GM21825 (cell line): Measurements from ENCODE around the gene PSMA6.
"Not testable (repeated sequence)": the region's sequence is repeated elsewhere in the genome, so short reads cannot be mapped to it uniquely, and the experiment has no call there.

Source experiments
- ATAC-seq: cut with Tn5 transposase; IDR thresholded peaks from one replicate; pipeline ENCODE4 v1.9.1; 2021; ENCODE audit warnings: mild to moderate bottlenecking, moderate library complexity; ENCODE audit not compliant: unreplicated experiment

Gene PSMA6

DNA sequence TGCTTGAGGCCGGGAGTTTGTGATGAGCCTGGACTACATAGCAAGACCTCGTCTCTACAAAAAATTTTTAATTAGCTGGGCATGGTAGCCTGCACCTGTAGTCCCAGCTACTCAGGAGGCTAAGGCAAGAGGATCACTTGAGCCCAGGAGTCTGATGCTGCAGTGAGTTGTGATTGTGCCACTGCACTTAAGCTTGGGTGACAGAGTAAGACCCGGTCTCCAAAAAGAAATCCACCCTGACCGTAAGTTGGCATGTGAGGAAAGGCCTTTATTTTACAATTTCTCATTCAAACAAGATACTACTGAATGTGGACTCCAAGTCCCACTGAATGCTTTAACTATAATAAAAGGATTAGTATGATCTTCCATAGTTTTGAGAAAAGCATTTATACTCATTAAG is 27.3 kb downstream of the PSMA6 start:
- ATAC-seq = no peak

DNA sequence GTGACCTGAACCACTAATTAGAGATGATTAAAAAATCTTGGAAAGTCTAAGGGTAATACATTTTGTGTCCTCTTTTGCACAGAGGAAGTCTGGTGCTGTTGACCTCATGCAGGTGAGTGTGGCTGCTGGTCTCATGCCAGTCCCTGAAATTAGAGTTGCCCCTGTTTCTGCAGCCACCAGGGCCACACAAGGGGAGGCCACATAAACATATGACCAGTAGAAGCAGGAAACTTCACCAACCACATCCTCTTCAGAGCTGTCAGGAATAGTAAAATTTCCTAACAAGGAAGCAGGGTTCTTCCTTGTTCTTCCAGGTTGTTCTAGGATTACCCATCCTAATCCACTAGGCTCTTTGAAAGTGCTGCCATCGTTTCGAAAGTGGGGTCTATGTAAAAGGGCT is 28.3 kb downstream of the PSMA6 start:
- ATAC-seq = no peak

DNA sequence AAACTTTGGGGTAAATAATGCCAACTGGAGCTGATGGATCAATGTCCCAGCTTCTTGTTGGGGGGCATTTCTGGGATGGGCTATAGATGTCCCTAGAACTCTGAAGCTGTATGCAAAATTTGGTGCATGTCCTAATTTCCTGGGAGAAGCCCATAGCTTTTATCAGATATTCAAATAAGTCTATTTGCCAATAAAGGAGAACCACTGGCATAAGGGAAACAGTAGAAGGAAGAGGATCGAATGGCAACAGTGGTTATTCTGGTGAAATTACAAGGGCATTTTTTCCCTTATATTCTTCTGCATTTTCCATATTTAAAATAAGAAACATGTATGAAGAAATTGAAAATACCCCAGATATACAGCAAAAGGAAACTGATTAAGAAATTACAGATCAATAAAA is 34.2 kb downstream of the PSMA6 start:
- ATAC-seq = no peak

DNA sequence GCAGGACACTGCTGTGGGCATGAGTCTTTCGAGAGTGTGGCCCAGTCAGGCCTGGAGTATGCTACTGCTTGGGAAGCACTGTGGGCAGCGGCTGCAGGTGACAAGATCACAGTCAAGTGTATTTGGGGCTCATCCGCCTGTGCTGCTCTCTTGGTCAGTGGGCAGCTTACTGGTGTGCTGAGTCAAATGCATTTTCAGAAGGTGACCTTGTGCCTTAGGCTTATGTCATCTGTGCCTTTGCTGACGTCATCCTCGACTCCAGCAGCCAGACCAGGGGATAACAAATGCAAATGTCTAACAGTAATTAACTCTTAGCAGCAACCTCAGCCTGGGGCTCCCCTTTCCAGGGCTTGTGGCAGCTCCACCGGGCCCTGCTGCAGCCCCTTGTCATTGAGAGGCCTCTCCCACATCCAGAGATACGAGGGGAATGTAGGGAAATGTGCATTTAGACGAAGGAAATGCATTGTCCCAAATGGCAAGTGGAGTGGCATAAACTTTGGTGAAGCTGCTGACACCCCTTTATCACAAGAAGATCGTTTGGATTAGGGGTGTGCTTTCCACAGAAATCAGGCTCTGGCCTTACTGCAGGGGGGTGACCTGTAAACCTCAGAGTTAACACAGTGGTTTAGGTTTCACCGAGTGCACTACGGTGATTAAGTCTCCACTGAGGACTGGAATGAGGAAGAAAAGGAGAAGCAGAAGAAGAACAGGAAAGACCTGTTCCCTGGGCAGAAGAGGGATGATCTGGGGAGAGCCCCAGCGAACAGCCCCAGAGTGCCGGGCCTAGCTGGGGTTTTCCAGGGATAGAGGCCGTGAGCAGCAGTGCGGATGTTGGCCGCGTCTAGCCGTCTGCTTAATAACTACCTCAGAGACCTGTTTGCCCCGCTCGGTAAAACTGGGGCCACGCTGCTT is 39.7 kb downstream of the PSMA6 start:
- peak; percentile 47 for ATAC-seq

DNA sequence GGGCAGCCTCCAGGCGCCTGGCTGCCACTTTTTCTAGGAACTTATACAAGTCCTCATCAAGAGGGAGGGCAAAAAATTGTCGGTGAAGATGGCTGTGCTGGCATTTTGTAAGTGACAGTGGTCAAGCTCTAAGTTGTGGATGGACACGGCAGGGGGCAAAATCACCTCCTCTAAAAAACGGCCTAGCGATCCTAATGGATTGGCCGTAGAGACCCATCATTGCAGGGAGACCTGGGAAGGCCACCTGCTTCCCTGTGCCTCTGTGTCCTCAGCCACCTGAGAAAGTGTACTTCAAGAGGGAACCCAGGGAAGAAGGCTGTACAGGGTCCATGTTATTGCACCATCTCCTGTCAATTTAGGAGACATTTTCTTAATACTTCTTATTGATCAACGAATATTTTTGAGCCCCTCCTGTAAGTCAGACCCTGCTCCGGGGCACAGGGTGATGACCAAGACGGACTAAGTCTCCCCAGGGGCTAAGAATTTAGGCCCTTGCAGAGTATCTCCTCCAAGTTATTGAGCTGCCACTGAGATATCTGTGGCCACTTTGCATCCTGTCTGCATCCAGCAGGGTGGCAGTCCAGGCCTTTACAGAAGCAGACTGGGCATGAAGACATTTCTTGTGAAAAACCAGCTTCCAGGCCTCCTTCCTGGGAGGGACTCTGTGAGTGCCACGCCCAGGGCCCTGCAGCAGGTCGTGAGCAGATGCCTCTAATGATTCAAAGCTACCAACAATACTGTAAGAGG is 40.5 kb downstream of the PSMA6 start:
- ATAC-seq = peak; percentile 37

DNA sequence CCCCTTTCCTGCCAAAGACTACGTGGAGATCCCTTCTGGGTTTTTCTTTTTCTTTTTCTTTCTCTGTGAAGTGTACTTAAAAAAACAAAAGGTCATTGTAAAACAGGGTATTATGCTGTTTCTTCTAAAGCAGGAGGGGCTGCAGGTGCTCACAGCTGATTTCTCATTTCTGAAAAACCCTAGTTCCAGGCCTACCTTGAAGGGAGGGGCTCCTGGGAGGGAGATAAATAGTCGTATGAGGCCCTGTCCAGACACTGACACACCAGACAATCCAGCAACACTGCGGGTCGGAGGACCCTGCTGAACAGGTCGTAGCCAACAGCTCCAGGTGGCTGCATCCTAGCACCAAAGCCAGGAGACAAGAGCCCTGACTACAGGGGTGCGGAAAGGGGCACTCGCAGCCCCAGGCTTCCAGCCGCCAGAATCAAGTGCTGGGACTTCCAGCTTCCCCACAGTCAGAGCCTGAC is 41.1 kb downstream of the PSMA6 start:
- no peak for ATAC-seq

DNA sequence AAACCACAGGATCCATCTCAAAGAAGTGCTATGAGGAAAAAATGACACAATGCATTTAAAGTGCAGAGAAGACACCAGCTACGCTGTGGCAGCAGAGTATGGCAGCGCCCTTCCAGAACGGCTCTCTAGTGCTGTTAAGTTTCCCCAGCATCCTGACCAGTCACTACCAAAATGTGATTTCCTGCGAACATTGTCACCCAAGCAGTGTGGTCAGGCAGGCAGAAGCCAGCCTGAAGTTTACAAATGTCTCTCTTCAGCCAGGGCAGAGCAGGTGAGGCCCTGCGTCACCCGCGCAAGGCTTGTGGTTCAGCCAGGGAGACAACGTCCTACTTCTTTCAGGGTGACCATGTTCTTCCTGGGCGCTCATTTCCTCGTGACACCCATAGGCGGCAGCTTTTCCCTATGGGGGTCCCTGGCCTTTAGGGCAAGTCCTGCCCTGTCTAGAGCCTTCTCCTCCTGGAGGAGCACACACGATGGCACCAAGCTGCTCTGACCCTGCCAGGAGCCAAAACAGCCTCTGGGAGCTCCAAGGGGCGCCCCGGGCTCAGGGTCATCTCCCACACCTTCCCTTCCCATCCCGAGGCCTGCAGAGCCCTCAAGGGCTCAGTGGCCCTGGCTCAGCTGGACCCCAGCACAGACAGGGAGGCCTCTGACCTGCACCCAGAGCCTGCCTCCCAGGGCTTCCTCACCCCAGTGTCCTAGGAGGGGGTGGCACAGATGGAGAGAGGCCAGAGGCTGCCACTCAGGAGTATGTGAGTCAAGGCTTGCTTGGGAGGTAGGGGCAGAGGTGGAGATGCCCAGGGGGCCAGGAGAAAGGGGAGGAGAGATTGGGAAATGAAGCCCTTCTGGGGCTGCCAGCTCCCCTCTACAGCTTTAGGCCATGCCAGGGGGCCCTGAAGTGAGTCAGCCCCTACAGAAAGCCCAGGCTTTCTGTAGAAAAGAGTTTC is 41.9 kb downstream of the PSMA6 start:
- no peak for ATAC-seq

DNA sequence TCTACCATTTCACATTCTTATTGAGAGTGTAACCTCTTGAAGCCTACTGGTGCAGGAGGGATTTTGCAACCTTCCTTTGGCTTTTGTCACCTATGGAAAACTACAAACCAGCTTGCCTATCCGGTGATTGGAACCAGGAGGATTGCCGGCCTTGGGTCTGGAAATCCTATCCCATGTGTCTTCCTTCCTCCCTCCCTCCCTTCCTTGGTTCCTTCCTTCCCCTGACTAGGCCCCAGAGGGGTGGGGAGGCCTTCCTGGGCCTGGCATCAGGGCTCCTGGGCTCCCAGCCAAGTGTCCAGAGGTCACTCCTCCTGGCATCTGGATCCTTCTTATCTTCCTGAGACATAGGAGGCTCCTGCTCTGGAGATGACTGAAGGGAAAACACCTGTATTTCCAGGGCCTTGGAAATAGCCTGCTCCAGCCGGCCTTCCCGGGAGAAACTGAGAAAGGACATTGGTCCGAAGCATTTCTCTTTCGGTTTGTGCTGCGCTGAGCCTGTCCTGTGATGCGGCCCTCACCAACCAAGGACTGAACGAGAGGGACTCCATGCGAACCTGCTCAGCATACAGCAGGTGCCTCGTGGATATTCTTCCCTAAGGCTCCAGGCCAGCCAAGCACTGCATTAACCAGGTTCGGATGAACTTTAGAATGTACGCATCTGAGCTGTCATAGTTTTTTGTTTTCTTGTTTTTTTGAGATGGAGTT is 43.4 kb downstream of the PSMA6 start:
- no peak for ATAC-seq

DNA sequence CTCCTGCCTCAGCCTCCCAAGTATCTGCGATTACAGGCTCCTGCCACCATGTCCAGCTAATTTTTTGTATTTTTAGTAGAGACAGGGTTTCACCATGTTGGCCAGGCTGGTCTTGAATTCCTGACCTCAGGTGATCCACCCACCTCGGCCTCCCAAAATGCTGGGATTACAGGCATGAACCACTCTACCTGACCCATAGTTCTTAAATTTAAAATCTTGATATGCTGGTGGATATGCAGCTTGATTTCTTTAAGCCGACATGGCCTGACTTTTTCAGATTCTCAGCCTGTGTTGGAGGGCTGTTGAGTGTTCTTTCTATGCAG is 44.0 kb downstream of the PSMA6 start:
- ATAC-seq = not testable (repeated sequence)

DNA sequence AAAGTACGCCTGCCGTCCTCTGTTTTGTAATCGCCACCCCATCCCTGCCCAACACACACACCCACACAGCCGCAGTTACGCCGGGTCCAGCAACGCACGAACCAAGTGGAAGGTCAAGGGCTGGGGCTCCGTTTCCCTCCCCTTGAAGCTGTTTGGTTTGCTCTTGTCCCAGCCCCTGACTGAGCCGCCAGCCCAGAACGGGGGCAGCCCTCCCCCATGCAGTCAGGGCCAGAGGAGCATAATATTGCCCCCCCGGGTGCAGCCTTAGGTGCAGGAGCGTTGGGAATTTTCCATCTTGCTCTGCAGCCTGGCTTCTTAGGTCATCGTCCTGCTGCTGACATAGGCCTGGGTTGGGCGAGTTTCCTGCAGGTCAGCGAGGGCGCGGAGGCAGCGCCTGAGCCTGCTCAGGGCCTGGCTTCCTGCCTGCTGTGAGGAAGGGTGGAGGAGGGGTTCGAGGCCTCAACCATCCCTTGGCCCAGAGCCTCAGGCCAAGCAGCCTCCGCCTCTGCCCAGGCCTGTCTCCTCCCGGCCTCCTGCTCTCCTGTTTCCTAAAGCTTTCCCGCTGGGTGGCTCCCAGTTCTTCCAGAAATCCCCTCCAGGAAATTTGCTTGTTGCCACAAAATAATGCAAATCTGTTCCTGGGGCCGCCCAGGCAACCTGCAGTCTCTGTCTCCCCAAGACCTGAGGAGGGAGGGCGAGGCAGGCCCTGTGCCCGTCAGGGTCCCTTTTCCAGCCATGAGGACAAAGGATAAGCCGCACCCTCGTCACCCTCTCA is 44.5 kb downstream of the PSMA6 start:
- ATAC-seq = no peak

DNA sequence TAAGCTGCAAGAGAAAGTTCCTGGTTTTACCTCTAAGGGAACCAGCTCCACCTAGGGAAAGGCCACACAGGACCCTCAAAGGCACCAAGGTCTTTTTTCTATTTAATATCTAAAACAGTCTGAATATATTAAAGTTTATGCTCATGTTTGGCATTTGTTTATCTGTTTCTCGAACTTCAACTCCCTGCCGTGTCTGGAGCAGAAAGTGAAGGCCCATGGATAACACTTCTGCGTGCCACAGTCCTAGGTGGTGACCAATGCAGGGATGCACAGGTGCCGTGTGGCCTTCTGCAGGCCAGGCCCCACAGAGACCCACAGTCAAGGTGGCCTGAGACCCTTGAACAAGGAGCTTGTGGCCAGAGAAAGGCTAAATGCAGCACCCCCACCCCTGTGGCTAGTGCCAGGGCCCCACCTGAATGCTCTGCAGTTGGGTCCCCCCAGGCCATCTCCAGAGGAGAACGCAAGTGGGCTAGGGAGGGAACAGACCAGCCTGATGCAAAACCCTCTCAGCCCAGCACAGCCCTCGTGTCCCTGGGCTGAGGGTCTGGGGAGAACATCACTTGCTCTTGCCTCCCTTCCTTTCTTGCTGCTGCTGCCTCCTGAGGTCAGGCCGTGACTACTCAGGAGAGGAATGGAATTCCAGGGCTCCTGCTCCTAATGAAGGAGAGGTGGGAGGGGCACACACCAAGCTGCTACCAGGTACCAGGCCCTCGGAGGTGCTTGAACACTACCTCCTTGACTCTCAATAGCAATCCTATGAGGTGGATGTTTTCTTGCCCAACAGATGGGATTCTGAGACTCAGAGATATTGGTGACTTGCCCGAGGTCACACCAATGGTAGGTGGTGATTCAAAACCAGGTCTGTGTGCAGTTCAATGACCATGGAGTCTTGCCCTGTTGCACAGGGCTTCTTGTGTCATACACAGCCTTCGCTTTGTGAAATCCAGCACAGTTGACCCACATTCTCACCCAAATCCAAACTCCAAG is 45.4 kb downstream of the PSMA6 start:
- no peak for ATAC-seq

DNA sequence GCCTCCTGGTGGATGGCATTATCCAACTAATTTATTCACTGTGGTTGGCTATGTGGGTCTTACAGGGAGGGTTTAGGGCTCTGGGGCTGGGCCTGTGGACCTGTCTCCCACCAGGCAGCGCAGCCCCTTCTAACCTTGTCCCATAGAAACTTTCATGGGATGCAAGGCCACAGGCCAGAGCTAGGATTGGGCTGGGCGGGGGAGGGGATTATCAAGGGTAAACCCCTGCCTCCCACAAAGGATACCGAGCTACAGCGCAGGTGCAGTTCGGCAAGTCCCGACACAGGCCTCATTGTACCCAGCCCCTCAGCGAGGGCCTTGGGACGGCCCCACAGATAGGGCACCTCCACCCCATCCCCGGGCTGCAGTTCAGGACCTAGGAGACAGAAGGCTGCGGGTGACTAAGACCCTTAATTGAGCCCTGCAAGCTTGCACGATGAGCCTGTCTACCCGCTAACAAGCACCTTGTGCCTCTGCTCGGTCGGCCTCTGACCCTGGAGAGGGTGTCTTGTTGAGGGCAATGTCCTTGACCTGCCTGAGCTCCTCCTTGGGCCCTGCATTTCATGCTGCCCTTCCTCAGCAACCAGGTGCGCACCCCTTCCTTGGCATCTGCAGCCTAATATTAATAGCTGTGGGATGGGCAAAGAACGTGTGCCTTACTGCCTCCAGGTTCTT is 46.7 kb downstream of the PSMA6 start:
- no peak for ATAC-seq

DNA sequence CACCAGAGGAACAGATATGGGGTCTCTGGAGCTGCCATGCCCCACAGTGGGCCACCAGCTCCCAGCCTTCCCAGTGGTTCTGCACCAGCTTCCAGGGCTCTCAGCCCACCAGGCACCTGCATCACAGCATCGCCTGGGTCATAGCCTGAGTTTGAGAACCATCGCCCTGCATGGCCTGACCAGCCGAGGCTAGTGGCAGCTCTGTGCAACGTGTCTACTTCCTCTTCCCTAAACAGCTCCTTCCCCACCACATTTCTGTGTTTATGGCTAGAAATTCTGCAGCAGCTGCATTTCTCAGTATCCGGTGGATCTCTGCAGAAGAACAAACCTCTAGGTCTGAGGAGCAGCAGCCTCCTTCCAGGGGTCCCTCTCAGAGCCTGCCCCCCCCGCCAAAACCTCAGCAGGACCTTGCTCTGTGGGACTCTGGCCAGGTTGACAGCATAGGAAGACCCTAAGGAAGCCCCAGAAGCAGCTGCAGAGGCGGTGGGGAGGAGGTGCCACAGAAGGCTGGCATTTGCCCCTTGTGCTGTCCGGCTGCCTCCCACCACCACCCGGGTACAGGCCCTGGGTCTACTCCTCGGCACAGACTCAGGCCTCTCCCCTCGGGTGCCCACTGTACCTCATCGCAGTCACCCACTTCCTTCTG is 47.7 kb downstream of the PSMA6 start:
- peak; percentile 71 for ATAC-seq

DNA sequence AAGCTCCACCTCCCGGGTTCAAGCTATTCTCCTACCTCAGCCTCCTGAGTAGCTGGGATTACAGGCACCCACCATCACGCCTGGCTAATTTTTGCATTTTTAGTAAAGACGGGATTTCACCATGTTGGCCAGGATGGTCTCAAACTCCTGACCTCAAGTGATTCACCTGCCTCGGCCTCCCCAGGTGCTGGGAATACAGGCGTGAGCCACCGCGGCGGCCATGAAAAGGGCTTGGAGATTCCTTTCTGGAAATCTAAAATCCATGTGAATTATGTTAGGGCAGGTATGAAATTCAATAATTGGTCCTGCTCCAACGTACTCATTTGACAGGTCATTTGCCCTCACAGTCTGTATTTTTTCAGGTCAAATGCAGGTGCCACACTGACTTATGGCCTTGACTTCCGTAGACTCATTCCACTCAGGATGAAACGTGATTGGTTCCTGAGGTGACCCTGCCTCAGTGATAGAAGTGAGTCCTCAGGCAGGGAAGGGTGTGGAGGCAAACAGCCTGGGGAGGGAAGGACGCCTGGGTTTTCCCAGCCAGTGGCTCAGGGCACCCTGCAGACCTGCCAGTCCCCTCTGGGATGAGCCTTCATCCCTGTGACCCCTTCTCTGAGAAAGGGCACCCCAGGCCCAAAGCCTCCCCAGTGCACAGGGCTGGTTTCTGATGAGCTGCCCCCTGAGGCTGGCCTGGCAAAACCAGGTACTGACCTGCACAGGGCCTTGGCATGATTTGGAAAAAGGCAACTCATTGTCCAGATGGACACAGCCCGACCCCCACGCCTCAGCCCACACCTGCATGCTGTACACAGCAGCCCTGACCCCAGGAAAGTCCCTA is 48.7 kb downstream of the PSMA6 start:
- ATAC-seq = no peak

DNA sequence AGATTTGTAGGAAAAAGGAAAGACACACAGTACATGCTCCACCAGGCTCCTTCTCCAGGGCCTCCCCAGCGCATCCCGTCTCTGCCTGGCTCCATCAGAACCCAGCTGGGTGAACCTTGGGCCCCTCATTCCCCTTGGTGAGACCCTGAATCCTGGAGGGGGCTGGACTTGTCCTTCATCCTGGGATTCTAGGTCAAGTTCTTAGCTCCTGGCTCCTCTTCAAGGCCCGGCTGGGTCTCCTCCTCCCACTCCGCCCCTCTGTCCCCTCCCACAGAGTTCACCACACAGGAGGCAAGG is 49.2 kb downstream of the PSMA6 start:
- ATAC-seq = no peak

DNA sequence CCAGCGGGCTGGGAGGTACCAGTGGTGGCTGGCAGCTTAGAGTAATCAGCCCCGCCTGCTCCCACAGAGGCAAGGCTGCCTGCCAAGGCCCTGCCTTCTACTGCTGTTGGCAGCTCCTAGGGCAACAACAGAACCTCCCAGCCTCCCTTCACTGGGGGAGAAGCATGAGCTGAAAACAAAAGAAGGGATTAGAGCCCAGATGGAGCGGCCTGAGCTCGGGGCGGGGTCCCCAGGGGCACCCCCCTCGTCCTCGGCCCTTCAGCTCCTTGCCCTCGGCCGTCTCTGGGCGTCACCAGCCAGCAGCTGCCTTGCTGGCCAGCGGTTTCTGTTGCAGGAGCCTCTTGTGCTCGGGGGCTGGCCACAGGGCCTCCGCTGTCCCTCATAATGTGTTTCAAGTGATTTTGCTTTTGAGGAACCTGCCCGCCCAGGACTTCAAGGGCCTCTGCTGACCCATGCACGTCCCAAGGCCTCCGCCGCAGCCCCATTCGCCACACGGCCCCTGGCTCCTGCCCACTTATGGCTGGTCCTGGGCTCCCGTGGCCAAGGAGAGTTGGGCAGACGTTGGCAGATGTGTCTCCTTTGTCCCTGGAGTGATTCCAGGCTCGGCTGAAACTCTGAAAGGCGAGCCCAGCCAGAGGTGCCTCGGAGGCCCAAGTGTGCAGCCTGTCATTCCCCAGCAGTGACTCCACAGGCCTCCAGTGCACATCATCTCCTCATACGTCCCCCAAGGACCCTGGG is 49.7 kb downstream of the PSMA6 start:
- ATAC-seq = no peak
